HG03354 (cell line): ENCODE measurements around the gene CRMP1.

Experiments used
- ATAC-seq: cut with Tn5 transposase; IDR thresholded peaks from one replicate; pipeline ENCODE4 v1.9.1; 2021; ENCODE audit warnings: mild to moderate bottlenecking; ENCODE audit not compliant: unreplicated experiment, poor library complexity, severe bottlenecking

CRMP1 gene

GRCh38 chr4:5808081-5808741, 84.7 kb downstream of the CRMP1 start:
- no peak for ATAC-seq

- no peak for ATAC-seq
Measured at GRCh38 chr4:5805270-5805669, 87.6 kb downstream of the CRMP1 start.

GRCh38 chr4:5804656-5805055, 88.2 kb downstream of the CRMP1 start:
- ATAC-seq: no peak

- ATAC-seq: no peak
Measured at GRCh38 chr4:5802565-5802964, 90.3 kb downstream of the CRMP1 start.

- no peak for ATAC-seq
Measured at GRCh38 chr4:5801696-5802095, 91.2 kb downstream of the CRMP1 start.

GRCh38 chr4:5800496-5800895, 92.4 kb downstream of the CRMP1 start:
- ATAC-seq: no peak

GRCh38 chr4:5799406-5799805, 93.5 kb downstream of the CRMP1 start:
- no peak for ATAC-seq

- no peak for ATAC-seq
Measured at GRCh38 chr4:5798946-5799345, 93.9 kb downstream of the CRMP1 start.

- ATAC-seq: no peak
Measured at GRCh38 chr4:5798462-5798861, 94.4 kb downstream of the CRMP1 start.

- no peak for ATAC-seq
Measured at GRCh38 chr4:5797866-5798265, 95.0 kb downstream of the CRMP1 start.

GRCh38 chr4:5796976-5797375, 95.9 kb downstream of the CRMP1 start:
- ATAC-seq: no peak

GRCh38 chr4:5795580-5795979, 97.3 kb downstream of the CRMP1 start:
- no peak for ATAC-seq

GRCh38 chr4:5793514-5793913, 99.4 kb downstream of the CRMP1 start:
- ATAC-seq: no peak

- ATAC-seq: no peak
Measured at GRCh38 chr4:5791654-5792053, 101.2 kb downstream of the CRMP1 start.

GRCh38 chr4:5790546-5790857, 102.4 kb downstream of the CRMP1 start:
- ATAC-seq: no peak

GRCh38 chr4:5789141-5789540, 103.7 kb downstream of the CRMP1 start:
- no peak for ATAC-seq

- ATAC-seq: no peak
Measured at GRCh38 chr4:5788144-5788543, 104.7 kb downstream of the CRMP1 start.

- no peak for ATAC-seq
Measured at GRCh38 chr4:5787311-5787710, 105.6 kb downstream of the CRMP1 start.

GRCh38 chr4:5785806-5786680, 106.8 kb downstream of the CRMP1 start:
- no peak for ATAC-seq

GRCh38 chr4:5784960-5785611, 107.8 kb downstream of the CRMP1 start:
- ATAC-seq: no peak

GRCh38 chr4:5784021-5784420, 108.9 kb downstream of the CRMP1 start:
- ATAC-seq: no peak
